ENCODE data around the gene VSIG8. TPM values are rescaled to one million over a fixed set of nuclear protein-coding genes. Genes with fewer than 3 reads are reported as not detected.

Gene VSIG8
- total and polyA plus RNA-seq, 9 donors = 0.06 to 0.48 (median 0.22) TPM; not detected in 3

- no peak overlapping the region for H3K27ac ChIP-seq
- H3K4me3 ChIP-seq = no peak overlapping the region
- TF ChIP-seq EP300 (IDR thresholded peaks at IDR 0.05) = no peak
- TF ChIP-seq POLR2A (IDR thresholded peaks at IDR 0.05) = no peak
- TF ChIP-seq CTCF (IDR thresholded peaks at IDR 0.05) = no peak
- intact Hi-C loops (cut with DNase I) = no loop called here
- H3K36me3 ChIP-seq = no peaks in the 10 kb centered on the region
- H3K4me1 ChIP-seq (ENCODE audit: insufficient read depth) = peaks cover 4% of the 10 kb centered on the region
- DNase-seq = no peak
- H3K9me3 ChIP-seq = no peaks in the 10 kb centered on the region
- 34 to 64% (median 35%) methylated on average over 1 of the region's 1 CpG for WGBS, 3 donors
- H3K27me3 ChIP-seq = no peaks in the 10 kb centered on the region
Observed at GRCh38 chr1:159869607-159870006, 7.2 kb upstream of the VSIG8 start.

- Histone ChIP-seq H3K4me3 (no peak overlapping the region), H3K27ac (no peak overlapping the region), H3K36me3 (no peaks in the 10 kb centered on the region), H3K4me1 (ENCODE audit: insufficient read depth) (peaks cover 4% of the 10 kb centered on the region), H3K9me3 (no peaks in the 10 kb centered on the region), H3K27me3 (no peaks in the 10 kb centered on the region)
- intact Hi-C loops (cut with DNase I) = no loop called here
- peak in 1 of 5 donors; percentile 28 for DNase-seq
- TF ChIP-seq EP300 (IDR thresholded peaks at IDR 0.05) = no peak
- TF ChIP-seq CTCF (IDR thresholded peaks at IDR 0.05) = no peak
- TF ChIP-seq POLR2A (IDR thresholded peaks at IDR 0.05) = no peak
- WGBS, 3 donors = 28 to 74% (median 40%) methylated on average over 4 of the region's 4 CpGs
Observed at GRCh38 chr1:159869173-159869572, 6.7 kb upstream of the VSIG8 start.

- 26 to 43% (median 33%) methylated on average over 3 of the region's 3 CpGs for WGBS, 3 donors
- Histone ChIP-seq H3K4me1 (ENCODE audit: insufficient read depth) (peaks cover 4% of the 10 kb centered on the region), H3K27ac (no peak overlapping the region), H3K36me3 (no peaks in the 10 kb centered on the region), H3K27me3 (no peaks in the 10 kb centered on the region), H3K4me3 (no peak overlapping the region), H3K9me3 (no peaks in the 10 kb centered on the region)
- TF ChIP-seq POLR2A (IDR thresholded peaks at IDR 0.05) (no peak), CTCF (IDR thresholded peaks at IDR 0.05) (no peak), EP300 (IDR thresholded peaks at IDR 0.05) (no peak)
- intact Hi-C loops (cut with DNase I) = no loop called here
- DNase-seq = no peak
Observed at GRCh38 chr1:159868766-159869165, 6.3 kb upstream of the VSIG8 start.

- Histone ChIP-seq H3K27me3 (no peaks in the 10 kb centered on the region), H3K9me3 (no peaks in the 10 kb centered on the region), H3K4me1 (ENCODE audit: insufficient read depth) (peaks cover 4% of the 10 kb centered on the region), H3K4me3 (no peak overlapping the region), H3K27ac (peak overlapping the region in 1 of 2 donors; percentile 23), H3K36me3 (no peaks in the 10 kb centered on the region)
- 0 to 8% (median 4%) methylated on average over 9 of the region's 9 CpGs for WGBS, 3 donors
- intact Hi-C loops (cut with DNase I) = no loop called here
- TF ChIP-seq CTCF (IDR thresholded peaks at IDR 0.05) = no peak
- TF ChIP-seq EP300 (IDR thresholded peaks at IDR 0.05) = no peak
- no peak for TF ChIP-seq POLR2A (IDR thresholded peaks at IDR 0.05)
- DNase-seq = peak; percentile 29 to 55 (median 44)
Observed at GRCh38 chr1:159867664-159868026, 5.2 kb upstream of the VSIG8 start.

Data from ovary (tissue), 9 donors.